Measurements from ENCODE around the gene ICA1.

GRCh38 chr7:8208816-8209215, 53.2 kb downstream of the ICA1 start:
- TF ChIP-seq POLR2AphosphoS5 (IDR thresholded peaks at IDR 0.05; ENCODE audit: low read depth) (no peak), EZH2 (IDR thresholded peaks at IDR 0.05; ENCODE audit: low read depth, unreplicated experiment) (no peak), EZH2phosphoT487 (IDR thresholded peaks at IDR 0.05; ENCODE audit: unreplicated experiment) (no peak), CTCF (conservative IDR thresholded peaks at IDR 0.05; ENCODE audit: low read depth in 2 of 2) (no peak), STAT1 (IDR thresholded peaks at IDR 0.05; ENCODE audit: unreplicated experiment) (no peak), CREB1 (CRISPR knock-in tag; IDR thresholded peaks at IDR 0.05; ENCODE audit: low read depth) (no peak), JUNB (IDR thresholded peaks at IDR 0.05; ENCODE audit: unreplicated experiment) (no peak), NANOG (IDR thresholded peaks at IDR 0.05; ENCODE audit: borderline replicate concordance) (no peak), ETS1 (IDR thresholded peaks at IDR 0.05) (no peak), ZNF114 (CRISPR knock-in tag; IDR thresholded peaks at IDR 0.05) (no peak), ZNF331 (CRISPR knock-in tag; IDR thresholded peaks at IDR 0.05; ENCODE audit: low read depth) (no peak)
- TF ChIP-seq, protein P1, sequence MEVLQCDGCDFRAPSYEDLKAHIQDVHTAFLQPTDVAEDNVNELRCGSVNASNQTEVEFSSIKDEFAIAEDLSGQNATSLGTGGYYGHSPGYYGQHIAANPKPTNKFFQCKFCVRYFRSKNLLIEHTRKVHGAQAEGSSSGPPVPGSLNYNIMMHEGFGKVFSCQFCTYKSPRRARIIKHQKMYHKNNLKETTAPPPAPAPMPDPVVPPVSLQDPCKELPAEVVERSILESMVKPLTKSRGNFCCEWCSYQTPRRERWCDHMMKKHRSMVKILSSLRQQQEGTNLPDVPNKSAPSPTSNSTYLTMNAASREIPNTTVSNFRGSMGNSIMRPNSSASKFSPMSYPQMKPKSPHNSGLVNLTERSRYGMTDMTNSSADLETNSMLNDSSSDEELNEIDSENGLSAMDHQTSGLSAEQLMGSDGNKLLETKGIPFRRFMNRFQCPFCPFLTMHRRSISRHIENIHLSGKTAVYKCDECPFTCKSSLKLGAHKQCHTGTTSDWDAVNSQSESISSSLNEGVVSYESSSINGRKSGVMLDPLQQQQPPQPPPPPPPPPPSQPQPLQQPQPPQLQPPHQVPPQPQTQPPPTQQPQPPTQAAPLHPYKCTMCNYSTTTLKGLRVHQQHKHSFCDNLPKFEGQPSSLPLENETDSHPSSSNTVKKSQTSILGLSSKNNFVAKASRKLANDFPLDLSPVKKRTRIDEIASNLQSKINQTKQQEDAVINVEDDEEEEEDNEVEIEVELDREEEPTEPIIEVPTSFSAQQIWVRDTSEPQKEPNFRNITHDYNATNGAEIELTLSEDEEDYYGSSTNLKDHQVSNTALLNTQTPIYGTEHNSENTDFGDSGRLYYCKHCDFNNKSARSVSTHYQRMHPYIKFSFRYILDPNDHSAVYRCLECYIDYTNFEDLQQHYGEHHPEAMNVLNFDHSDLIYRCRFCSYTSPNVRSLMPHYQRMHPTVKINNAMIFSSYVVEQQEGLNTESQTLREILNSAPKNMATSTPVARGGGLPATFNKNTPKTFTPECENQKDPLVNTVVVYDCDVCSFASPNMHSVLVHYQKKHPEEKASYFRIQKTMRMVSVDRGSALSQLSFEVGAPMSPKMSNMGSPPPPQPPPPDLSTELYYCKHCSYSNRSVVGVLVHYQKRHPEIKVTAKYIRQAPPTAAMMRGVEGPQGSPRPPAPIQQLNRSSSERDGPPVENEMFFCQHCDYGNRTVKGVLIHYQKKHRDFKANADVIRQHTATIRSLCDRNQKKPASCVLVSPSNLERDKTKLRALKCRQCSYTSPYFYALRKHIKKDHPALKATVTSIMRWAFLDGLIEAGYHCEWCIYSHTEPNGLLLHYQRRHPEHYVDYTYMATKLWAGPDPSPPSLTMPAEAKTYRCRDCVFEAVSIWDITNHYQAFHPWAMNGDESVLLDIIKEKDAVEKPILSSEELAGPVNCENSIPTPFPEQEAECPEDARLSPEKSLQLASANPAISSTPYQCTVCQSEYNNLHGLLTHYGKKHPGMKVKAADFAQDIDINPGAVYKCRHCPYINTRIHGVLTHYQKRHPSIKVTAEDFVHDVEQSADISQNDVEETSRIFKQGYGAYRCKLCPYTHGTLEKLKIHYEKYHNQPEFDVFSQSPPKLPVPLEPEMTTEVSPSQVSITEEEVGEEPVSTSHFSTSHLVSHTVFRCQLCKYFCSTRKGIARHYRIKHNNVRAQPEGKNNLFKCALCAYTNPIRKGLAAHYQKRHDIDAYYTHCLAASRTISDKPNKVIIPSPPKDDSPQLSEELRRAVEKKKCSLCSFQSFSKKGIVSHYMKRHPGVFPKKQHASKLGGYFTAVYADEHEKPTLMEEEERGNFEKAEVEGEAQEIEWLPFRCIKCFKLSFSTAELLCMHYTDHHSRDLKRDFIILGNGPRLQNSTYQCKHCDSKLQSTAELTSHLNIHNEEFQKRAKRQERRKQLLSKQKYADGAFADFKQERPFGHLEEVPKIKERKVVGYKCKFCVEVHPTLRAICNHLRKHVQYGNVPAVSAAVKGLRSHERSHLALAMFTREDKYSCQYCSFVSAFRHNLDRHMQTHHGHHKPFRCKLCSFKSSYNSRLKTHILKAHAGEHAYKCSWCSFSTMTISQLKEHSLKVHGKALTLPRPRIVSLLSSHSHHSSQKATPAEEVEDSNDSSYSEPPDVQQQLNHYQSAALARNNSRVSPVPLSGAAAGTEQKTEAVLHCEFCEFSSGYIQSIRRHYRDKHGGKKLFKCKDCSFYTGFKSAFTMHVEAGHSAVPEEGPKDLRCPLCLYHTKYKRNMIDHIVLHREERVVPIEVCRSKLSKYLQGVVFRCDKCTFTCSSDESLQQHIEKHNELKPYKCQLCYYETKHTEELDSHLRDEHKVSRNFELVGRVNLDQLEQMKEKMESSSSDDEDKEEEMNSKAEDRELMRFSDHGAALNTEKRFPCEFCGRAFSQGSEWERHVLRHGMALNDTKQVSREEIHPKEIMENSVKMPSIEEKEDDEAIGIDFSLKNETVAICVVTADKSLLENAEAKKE (CRISPR knock-in tag; IDR thresholded peaks at IDR 0.05), result no peak
- TF ChIP-seq, protein P2, sequence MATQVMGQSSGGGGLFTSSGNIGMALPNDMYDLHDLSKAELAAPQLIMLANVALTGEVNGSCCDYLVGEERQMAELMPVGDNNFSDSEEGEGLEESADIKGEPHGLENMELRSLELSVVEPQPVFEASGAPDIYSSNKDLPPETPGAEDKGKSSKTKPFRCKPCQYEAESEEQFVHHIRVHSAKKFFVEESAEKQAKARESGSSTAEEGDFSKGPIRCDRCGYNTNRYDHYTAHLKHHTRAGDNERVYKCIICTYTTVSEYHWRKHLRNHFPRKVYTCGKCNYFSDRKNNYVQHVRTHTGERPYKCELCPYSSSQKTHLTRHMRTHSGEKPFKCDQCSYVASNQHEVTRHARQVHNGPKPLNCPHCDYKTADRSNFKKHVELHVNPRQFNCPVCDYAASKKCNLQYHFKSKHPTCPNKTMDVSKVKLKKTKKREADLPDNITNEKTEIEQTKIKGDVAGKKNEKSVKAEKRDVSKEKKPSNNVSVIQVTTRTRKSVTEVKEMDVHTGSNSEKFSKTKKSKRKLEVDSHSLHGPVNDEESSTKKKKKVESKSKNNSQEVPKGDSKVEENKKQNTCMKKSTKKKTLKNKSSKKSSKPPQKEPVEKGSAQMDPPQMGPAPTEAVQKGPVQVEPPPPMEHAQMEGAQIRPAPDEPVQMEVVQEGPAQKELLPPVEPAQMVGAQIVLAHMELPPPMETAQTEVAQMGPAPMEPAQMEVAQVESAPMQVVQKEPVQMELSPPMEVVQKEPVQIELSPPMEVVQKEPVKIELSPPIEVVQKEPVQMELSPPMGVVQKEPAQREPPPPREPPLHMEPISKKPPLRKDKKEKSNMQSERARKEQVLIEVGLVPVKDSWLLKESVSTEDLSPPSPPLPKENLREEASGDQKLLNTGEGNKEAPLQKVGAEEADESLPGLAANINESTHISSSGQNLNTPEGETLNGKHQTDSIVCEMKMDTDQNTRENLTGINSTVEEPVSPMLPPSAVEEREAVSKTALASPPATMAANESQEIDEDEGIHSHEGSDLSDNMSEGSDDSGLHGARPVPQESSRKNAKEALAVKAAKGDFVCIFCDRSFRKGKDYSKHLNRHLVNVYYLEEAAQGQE (IDR thresholded peaks at IDR 0.05; ENCODE audit: unreplicated experiment), result no peak
